Muscle layer of colon (tissue), 2 donors: ENCODE data around the gene ABHD15.

Source experiments
- H3K27ac ChIP-seq: one replicate; pipeline ENCODE4 v1.7.0; 2013; ENCODE audit warnings: low read depth, mild to moderate bottlenecking, low read length, moderate library complexity
- H3K27me3 ChIP-seq, 2 donors: one replicate each; pipeline ENCODE4 v1.7.0; 2013; ENCODE audit warnings: low read length in 2 of 2, mild to moderate bottlenecking in 2 of 2; ENCODE audit not compliant: insufficient read depth in 2 of 2, control insufficient read depth in 1 of 2
- H3K36me3 ChIP-seq: one replicate; pipeline ENCODE4 v1.7.0; 2013; ENCODE audit warnings: mild to moderate bottlenecking, low read length; ENCODE audit not compliant: insufficient read depth
- H3K4me1 ChIP-seq: one replicate; pipeline ENCODE4 v1.7.0; 2013; ENCODE audit warnings: mild to moderate bottlenecking, low read length; ENCODE audit not compliant: insufficient read depth
- H3K4me3 ChIP-seq, 2 donors: one replicate each; pipeline ENCODE4 v1.7.0; 2013; ENCODE audit warnings: low read length in 2 of 2, low read depth in 1 of 2, mild to moderate bottlenecking in 1 of 2, moderate library complexity in 1 of 2
- H3K9ac ChIP-seq: one replicate; pipeline ENCODE4 v1.7.0; 2013; ENCODE audit warnings: low read length
- H3K9me3 ChIP-seq: one replicate; pipeline ENCODE4 v1.7.0; 2013; ENCODE audit warnings: mild to moderate bottlenecking, low read length
- donor health status: abdominal sarcoma.
- donor health status: Adenocarcinoma of cecum.

Gene ABHD15

GRCh38 chr17:29571486-29571882, 4.6 kb upstream of the ABHD15 start:
- H3K27me3 ChIP-seq, result no peaks in the 10 kb centered on the region
- no peak overlapping the region for H3K27ac ChIP-seq
- peaks cover 19% of the 10 kb centered on the region for H3K4me1 ChIP-seq
- no peaks in the 10 kb centered on the region for H3K9me3 ChIP-seq
- H3K9ac ChIP-seq, result no peak overlapping the region
- peaks cover 16% of the 10 kb centered on the region for H3K36me3 ChIP-seq
- no peak overlapping the region for H3K4me3 ChIP-seq

- Histone ChIP-seq H3K9ac (no peak overlapping the region), H3K27ac (no peak overlapping the region), H3K36me3 (peaks cover 6% of the 10 kb centered on the region), H3K4me1 (peaks cover 22% of the 10 kb centered on the region), H3K27me3 (no peaks in the 10 kb centered on the region), H3K4me3 (no peak overlapping the region), H3K9me3 (no peaks in the 10 kb centered on the region)
Observed at GRCh38 chr17:29570521-29570920, 3.7 kb upstream of the ABHD15 start.

- Histone ChIP-seq H3K4me3 (peak overlapping the region; percentile 68 to 73), H3K9me3 (no peaks in the 10 kb centered on the region), H3K4me1 (peaks cover 24% of the 10 kb centered on the region), H3K36me3 (no peaks in the 10 kb centered on the region), H3K27me3 (no peaks in the 10 kb centered on the region), H3K27ac (peak overlapping the region; percentile 82), H3K9ac (peak overlapping the region; percentile 38)
Observed at GRCh38 chr17:29569245-29569950, 2.6 kb upstream of the ABHD15 start.

- Histone ChIP-seq H3K27me3 (no peaks in the 10 kb centered on the region), H3K9me3 (no peaks in the 10 kb centered on the region), H3K36me3 (no peaks in the 10 kb centered on the region), H3K4me1 (peaks cover 24% of the 10 kb centered on the region), H3K27ac (peak within 1 kb of the TSS; percentile 82), H3K9ac (peak within 1 kb of the TSS; percentile 38), H3K4me3 (peak within 1 kb of the TSS; percentile 68 to 88)
Observed at GRCh38 chr17:29568331-29569244, 1.8 kb upstream of the ABHD15 start, which contains the start of gene TP53I13. TSS of gene TP53I13 (plus strand) at chr17:29568701. CDS start at chr17:29568759, 58 bp downstream.

- H3K4me1 ChIP-seq, result peaks cover 19% of the 10 kb centered on the region
Observed at GRCh38 chr17:29567554-29568330, 905 bp upstream of the ABHD15 start.

GRCh38 chr17:29567304-29567553, 392 bp upstream of the ABHD15 start:
- Histone ChIP-seq H3K36me3 (peaks cover under 1% of the 10 kb centered on the region), H3K27ac (peak overlapping the region; percentile 36), H3K4me3 (peak overlapping the region; percentile 65 to 88), H3K9me3 (no peaks in the 10 kb centered on the region), H3K27me3 (no peaks in the 10 kb centered on the region), H3K4me1 (peaks cover 18% of the 10 kb centered on the region), H3K9ac (peak overlapping the region; percentile 27)

More at GRCh38 chr17:29567554-29568330, 905 bp upstream of the ABHD15 start:
- peak overlapping the region; percentile 36 for H3K27ac ChIP-seq
- no peaks in the 10 kb centered on the region for H3K9me3 ChIP-seq
- H3K27me3 ChIP-seq, result no peaks in the 10 kb centered on the region
- peak overlapping the region; percentile 27 for H3K9ac ChIP-seq
- no peaks in the 10 kb centered on the region for H3K36me3 ChIP-seq
- H3K4me3 ChIP-seq, result peak overlapping the region; percentile 65 to 88

- no peak overlapping the region for H3K9ac ChIP-seq
- H3K4me1 ChIP-seq, result peaks cover 21% of the 10 kb centered on the region
- peaks cover 5% of the 10 kb centered on the region for H3K36me3 ChIP-seq
- H3K9me3 ChIP-seq, result no peaks in the 10 kb centered on the region
- H3K4me3 ChIP-seq, result peak overlapping the region; percentile 53 to 54
- H3K27me3 ChIP-seq, result no peaks in the 10 kb centered on the region
- peak overlapping the region; percentile 31 for H3K27ac ChIP-seq
Observed at GRCh38 chr17:29565643-29566472, 979 bp downstream of the ABHD15 start.

GRCh38 chr17:29563816-29564215, 3.0 kb downstream of the ABHD15 start:
- H3K9me3 ChIP-seq, result no peaks in the 10 kb centered on the region
- H3K4me3 ChIP-seq, result no peak overlapping the region
- no peaks in the 10 kb centered on the region for H3K27me3 ChIP-seq
- H3K27ac ChIP-seq, result no peak overlapping the region
- H3K36me3 ChIP-seq, result peaks cover 5% of the 10 kb centered on the region
- peaks cover 13% of the 10 kb centered on the region for H3K4me1 ChIP-seq
- no peak overlapping the region for H3K9ac ChIP-seq

- H3K4me3 ChIP-seq, result no peak overlapping the region
- H3K4me1 ChIP-seq, result peaks cover 13% of the 10 kb centered on the region
- H3K27ac ChIP-seq, result no peak overlapping the region
- H3K27me3 ChIP-seq, result no peaks in the 10 kb centered on the region
- peaks cover 5% of the 10 kb centered on the region for H3K36me3 ChIP-seq
- no peak overlapping the region for H3K9ac ChIP-seq
- no peaks in the 10 kb centered on the region for H3K9me3 ChIP-seq
Observed at GRCh38 chr17:29562615-29563014, 4.2 kb downstream of the ABHD15 start.

- H3K9ac ChIP-seq, result no peak overlapping the region
- peaks cover 5% of the 10 kb centered on the region for H3K36me3 ChIP-seq
- H3K4me1 ChIP-seq, result peaks cover 13% of the 10 kb centered on the region
- H3K4me3 ChIP-seq, result no peak overlapping the region
- H3K9me3 ChIP-seq, result no peaks in the 10 kb centered on the region
- no peaks in the 10 kb centered on the region for H3K27me3 ChIP-seq
- H3K27ac ChIP-seq, result no peak overlapping the region
Observed at GRCh38 chr17:29561554-29562517, 5.0 kb downstream of the ABHD15 start.
